Measurements from ENCODE around the gene ASPHD2. TPM values are rescaled to one million over a fixed set of nuclear protein-coding genes. Genes with fewer than 3 reads are reported as not detected.

The ASPHD2 gene
- polyA plus RNA-seq, 1 donor from 2014 or later: 18.7 TPM

DNA sequence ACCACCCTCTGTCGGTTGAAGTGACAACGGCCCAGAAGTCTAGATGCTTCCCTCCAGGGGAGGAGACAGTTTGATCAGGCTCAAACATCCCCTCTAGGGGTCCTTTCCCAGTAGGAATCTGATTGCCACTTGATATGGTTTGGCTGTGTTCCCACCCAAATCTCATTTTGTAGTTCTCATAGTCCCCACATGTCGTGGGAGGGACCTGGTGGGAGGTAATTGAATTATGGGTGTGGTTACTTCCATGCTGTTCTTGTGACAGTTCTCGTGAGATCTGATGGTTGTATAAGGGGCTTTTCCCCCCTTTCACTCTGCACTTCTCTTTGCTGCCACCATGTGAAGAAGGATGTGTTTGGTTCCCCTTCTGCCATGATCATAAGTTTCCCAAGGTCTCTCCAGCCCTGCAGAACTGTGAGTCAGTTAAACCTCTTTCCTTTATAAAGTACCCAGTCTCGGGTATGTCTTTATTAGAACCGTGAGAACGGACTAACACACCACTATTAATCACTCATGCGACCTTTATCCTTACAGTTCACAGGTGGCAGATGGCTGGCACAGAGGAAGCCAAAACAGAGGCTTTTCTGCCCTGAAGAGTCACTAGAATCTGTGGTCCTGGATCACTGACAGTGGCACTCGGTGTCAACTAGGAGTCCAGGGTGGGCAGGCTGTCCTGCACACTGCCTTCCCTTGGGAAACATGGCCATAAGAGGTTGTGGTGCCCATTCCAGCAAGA lies 21.6 kb downstream of the ASPHD2 start:
- Histone ChIP-seq H3F3A (ENCODE audit: insufficient read depth, low read length, poor library complexity, severe bottlenecking) (no peaks in the 10 kb centered on the region), H3K79me2 (replicated peaks; ENCODE audit: insufficient read depth, low read length) (no peaks in the 10 kb centered on the region), H3K36me3 (ENCODE audit: insufficient read depth, low read length) (no peaks in the 10 kb centered on the region), H4K20me1 (ENCODE audit: insufficient read depth) (no peaks in the 10 kb centered on the region), H3K27me3 (ENCODE audit: insufficient read depth, low read depth, low read length) (no peaks in the 10 kb centered on the region), H3K9ac (ENCODE audit: low read length) (no peak overlapping the region), H3K9me3 (ENCODE audit: low read length) (no peaks in the 10 kb centered on the region), H3K4me3 (ENCODE audit: low read length) (no peak overlapping the region), H3K9me2 (ENCODE audit: insufficient read depth, low read length) (no peaks in the 10 kb centered on the region), H2AFZ (ENCODE audit: low read depth, low read length) (no peak overlapping the region), H3K27ac (ENCODE audit: low read length) (no peak overlapping the region), H3K4me2 (ENCODE audit: low read length) (no peak overlapping the region)
- no peak for TF ChIP-seq EZH2 (IDR thresholded peaks at IDR 0.05; ENCODE audit: borderline replicate concordance, insufficient read depth, low read length, poor library complexity, severe bottlenecking)
- TF ChIP-seq TAF1 (IDR thresholded peaks at IDR 0.05; ENCODE audit: low read depth): no peak
- no peak for TF ChIP-seq CTCF (IDR thresholded peaks at IDR 0.05; ENCODE audit: poor library complexity, severe bottlenecking)
- no peak for TF ChIP-seq MXI1 (conservative IDR thresholded peaks at IDR 0.05; ENCODE audit: poor library complexity, severe bottlenecking)
- TF ChIP-seq RAD21 (conservative IDR thresholded peaks at IDR 0.05): no peak
- TF ChIP-seq EP300 (conservative IDR thresholded peaks at IDR 0.05; ENCODE audit: poor library complexity, severe bottlenecking): no peak
- TF ChIP-seq POLR2AphosphoS5 (IDR thresholded peaks at IDR 0.05): no peak
- TF ChIP-seq, protein P1, sequence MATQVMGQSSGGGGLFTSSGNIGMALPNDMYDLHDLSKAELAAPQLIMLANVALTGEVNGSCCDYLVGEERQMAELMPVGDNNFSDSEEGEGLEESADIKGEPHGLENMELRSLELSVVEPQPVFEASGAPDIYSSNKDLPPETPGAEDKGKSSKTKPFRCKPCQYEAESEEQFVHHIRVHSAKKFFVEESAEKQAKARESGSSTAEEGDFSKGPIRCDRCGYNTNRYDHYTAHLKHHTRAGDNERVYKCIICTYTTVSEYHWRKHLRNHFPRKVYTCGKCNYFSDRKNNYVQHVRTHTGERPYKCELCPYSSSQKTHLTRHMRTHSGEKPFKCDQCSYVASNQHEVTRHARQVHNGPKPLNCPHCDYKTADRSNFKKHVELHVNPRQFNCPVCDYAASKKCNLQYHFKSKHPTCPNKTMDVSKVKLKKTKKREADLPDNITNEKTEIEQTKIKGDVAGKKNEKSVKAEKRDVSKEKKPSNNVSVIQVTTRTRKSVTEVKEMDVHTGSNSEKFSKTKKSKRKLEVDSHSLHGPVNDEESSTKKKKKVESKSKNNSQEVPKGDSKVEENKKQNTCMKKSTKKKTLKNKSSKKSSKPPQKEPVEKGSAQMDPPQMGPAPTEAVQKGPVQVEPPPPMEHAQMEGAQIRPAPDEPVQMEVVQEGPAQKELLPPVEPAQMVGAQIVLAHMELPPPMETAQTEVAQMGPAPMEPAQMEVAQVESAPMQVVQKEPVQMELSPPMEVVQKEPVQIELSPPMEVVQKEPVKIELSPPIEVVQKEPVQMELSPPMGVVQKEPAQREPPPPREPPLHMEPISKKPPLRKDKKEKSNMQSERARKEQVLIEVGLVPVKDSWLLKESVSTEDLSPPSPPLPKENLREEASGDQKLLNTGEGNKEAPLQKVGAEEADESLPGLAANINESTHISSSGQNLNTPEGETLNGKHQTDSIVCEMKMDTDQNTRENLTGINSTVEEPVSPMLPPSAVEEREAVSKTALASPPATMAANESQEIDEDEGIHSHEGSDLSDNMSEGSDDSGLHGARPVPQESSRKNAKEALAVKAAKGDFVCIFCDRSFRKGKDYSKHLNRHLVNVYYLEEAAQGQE (IDR thresholded peaks at IDR 0.05; ENCODE audit: borderline replicate concordance): no peak
- TF ChIP-seq SMC3 (conservative IDR thresholded peaks at IDR 0.05; ENCODE audit: poor library complexity): no peak

- no peaks in the 10 kb centered on the region for H3F3A ChIP-seq (ENCODE audit: insufficient read depth, low read length, poor library complexity, severe bottlenecking)
- H3K4me3 ChIP-seq (ENCODE audit: low read length): no peak overlapping the region
- H3K9me2 ChIP-seq (ENCODE audit: insufficient read depth, low read length): no peaks in the 10 kb centered on the region
- H3K36me3 ChIP-seq (ENCODE audit: insufficient read depth, low read length): no peaks in the 10 kb centered on the region
- TF ChIP-seq TAF1 (IDR thresholded peaks at IDR 0.05; ENCODE audit: low read depth) (no peak), SMC3 (conservative IDR thresholded peaks at IDR 0.05; ENCODE audit: poor library complexity) (no peak), POLR2AphosphoS5 (IDR thresholded peaks at IDR 0.05) (no peak), EP300 (conservative IDR thresholded peaks at IDR 0.05; ENCODE audit: poor library complexity, severe bottlenecking) (no peak), MXI1 (conservative IDR thresholded peaks at IDR 0.05; ENCODE audit: poor library complexity, severe bottlenecking) (no peak), EZH2 (IDR thresholded peaks at IDR 0.05; ENCODE audit: borderline replicate concordance, insufficient read depth, low read length, poor library complexity, severe bottlenecking) (no peak), RAD21 (conservative IDR thresholded peaks at IDR 0.05) (no peak)
- TF ChIP-seq, protein P1 (IDR thresholded peaks at IDR 0.05; ENCODE audit: borderline replicate concordance): no peak
- H3K4me2 ChIP-seq (ENCODE audit: low read length): no peak overlapping the region
- no peaks in the 10 kb centered on the region for H3K27me3 ChIP-seq (ENCODE audit: insufficient read depth, low read depth, low read length)
- no peaks in the 10 kb centered on the region for H3K79me2 ChIP-seq (replicated peaks; ENCODE audit: insufficient read depth, low read length)
- H3K9me3 ChIP-seq (ENCODE audit: low read length): no peaks in the 10 kb centered on the region
- H2AFZ ChIP-seq (ENCODE audit: low read depth, low read length): no peak overlapping the region
- H3K9ac ChIP-seq (ENCODE audit: low read length): no peak overlapping the region
- no peaks in the 10 kb centered on the region for H4K20me1 ChIP-seq (ENCODE audit: insufficient read depth)
- no peak overlapping the region for H3K27ac ChIP-seq (ENCODE audit: low read length)
Observed at GRCh38 chr22:26452236-26453016, 23.4 kb downstream of the ASPHD2 start.

All from neural cell (in vitro differentiated cells).